HG03095 (cell line): ENCODE measurements around the gene PMEL.
"Not testable (repeated sequence)": the region's sequence is repeated elsewhere in the genome, so short reads cannot be mapped to it uniquely, and the experiment has no call there.

Experiments used
- ATAC-seq: cut with Tn5 transposase; IDR thresholded peaks from one replicate; pipeline ENCODE4 v1.9.1; 2021; ENCODE audit warnings: moderate library complexity; ENCODE audit not compliant: unreplicated experiment

The PMEL gene

GRCh38 chr12:55983232-55983842, 17.5 kb upstream of the PMEL start:
- no peak for ATAC-seq

GRCh38 chr12:55982319-55982936, 16.6 kb upstream of the PMEL start:
- ATAC-seq: peak; percentile 79

- ATAC-seq: not testable (repeated sequence)
Measured at GRCh38 chr12:55981882-55982281, 16.0 kb upstream of the PMEL start.

- no peak for ATAC-seq
Measured at GRCh38 chr12:55979069-55979468, 13.2 kb upstream of the PMEL start.

GRCh38 chr12:55978393-55978792, 12.6 kb upstream of the PMEL start:
- no peak for ATAC-seq

GRCh38 chr12:55974308-55974730, 8.5 kb upstream of the PMEL start:
- ATAC-seq: peak; percentile 6

- peak; percentile 94 for ATAC-seq
Measured at GRCh38 chr12:55973599-55974307, 7.9 kb upstream of the PMEL start, which contains the start of gene RAB5B. Gene RAB5B (plus strand): TSS chr12:55974078. CDS start chr12:55986961, 12,883 bp downstream.

- no peak for ATAC-seq
Measured at GRCh38 chr12:55972911-55973598, 7.2 kb upstream of the PMEL start.

- no peak for ATAC-seq
Measured at GRCh38 chr12:55972456-55972855, 6.6 kb upstream of the PMEL start.

- ATAC-seq: no peak
Measured at GRCh38 chr12:55972042-55972441, 6.2 kb upstream of the PMEL start.

- no peak for ATAC-seq
Measured at GRCh38 chr12:55970775-55971174, 4.9 kb upstream of the PMEL start.

GRCh38 chr12:55969356-55969755, 3.5 kb upstream of the PMEL start:
- no peak for ATAC-seq

GRCh38 chr12:55966408-55967281, 803 bp upstream of the PMEL start, which contains the start of gene CDK2:
Gene CDK2 (plus strand): TSS chr12:55966830. CDS start chr12:55967009, 179 bp downstream.
- peak; percentile 92 for ATAC-seq

GRCh38 chr12:55965240-55965639, 602 bp downstream of the PMEL start:
- no peak for ATAC-seq

GRCh38 chr12:55963760-55964159, 2.1 kb downstream of the PMEL start:
- ATAC-seq: no peak

GRCh38 chr12:55957106-55957859, 8.6 kb downstream of the PMEL start:
- no peak for ATAC-seq

- ATAC-seq: no peak
Measured at GRCh38 chr12:55955800-55956508, 9.9 kb downstream of the PMEL start.

GRCh38 chr12:55955344-55955743, 10.5 kb downstream of the PMEL start:
- no peak for ATAC-seq

GRCh38 chr12:55946553-55946952, 19.3 kb downstream of the PMEL start:
- ATAC-seq: no peak
